ENCODE data around the gene AOPEP.
"Not testable (repeated sequence)": the region's sequence is repeated elsewhere in the genome, so short reads cannot be mapped to it uniquely, and the experiment has no call there.

The AOPEP gene

GRCh38 chr9:94819161-94819687 lies 92.7 kb downstream of the AOPEP start:
- no peak for DNase-seq

GRCh38 chr9:94821098-94821887 lies 94.8 kb downstream of the AOPEP start:
- DNase-seq = no peak

GRCh38 chr9:94822273-94822672 lies 95.8 kb downstream of the AOPEP start:
- DNase-seq = no peak

GRCh38 chr9:94823710-94824109 lies 97.2 kb downstream of the AOPEP start:
- DNase-seq = no peak

- DNase-seq = no peak
Observed at GRCh38 chr9:94824411-94824810, 97.9 kb downstream of the AOPEP start.

- no peak for DNase-seq
Observed at GRCh38 chr9:94824913-94825610, 98.6 kb downstream of the AOPEP start.

- DNase-seq = no peak
Observed at GRCh38 chr9:94825611-94825958, 99.1 kb downstream of the AOPEP start.

GRCh38 chr9:94826044-94826443 lies 99.5 kb downstream of the AOPEP start:
- no peak for DNase-seq

GRCh38 chr9:94826644-94827410 lies 100.3 kb downstream of the AOPEP start:
- DNase-seq = no peak

- no peak for DNase-seq
Observed at GRCh38 chr9:94827584-94828304, 101.2 kb downstream of the AOPEP start.

- no peak for DNase-seq
Observed at GRCh38 chr9:94829380-94830070, 103.0 kb downstream of the AOPEP start.

- DNase-seq = not testable (repeated sequence)
Observed at GRCh38 chr9:94830071-94830604, 103.6 kb downstream of the AOPEP start.

GRCh38 chr9:94833802-94834201 lies 107.3 kb downstream of the AOPEP start:
- DNase-seq = no peak

GRCh38 chr9:94837404-94837803 lies 110.9 kb downstream of the AOPEP start:
- DNase-seq = no peak

GRCh38 chr9:94839398-94839797 lies 112.9 kb downstream of the AOPEP start:
- DNase-seq = no peak

- DNase-seq = no peak
Observed at GRCh38 chr9:94840738-94841137, 114.2 kb downstream of the AOPEP start.

GRCh38 chr9:94843134-94843533 lies 116.6 kb downstream of the AOPEP start:
- no peak for DNase-seq

GRCh38 chr9:94846739-94847138 lies 120.2 kb downstream of the AOPEP start:
- DNase-seq = no peak

- peak in 2 of 4 experiments; percentile 17 to 43 for DNase-seq
Observed at GRCh38 chr9:94847486-94847885, 121.0 kb downstream of the AOPEP start.

- not testable (repeated sequence) for DNase-seq
Observed at GRCh38 chr9:94848791-94849190, 122.3 kb downstream of the AOPEP start.
